ENCODE data around the gene TULP1. TPM values are rescaled to one million over a fixed set of nuclear protein-coding genes. Genes with fewer than 3 reads are reported as not detected.

TULP1 gene
- total and polyA plus RNA-seq, 2 of the 8 experiments (the other 6 are each of a cell fraction or from before 2014, with no cell fraction given), result 3.2 to 6.8 TPM

DNA sequence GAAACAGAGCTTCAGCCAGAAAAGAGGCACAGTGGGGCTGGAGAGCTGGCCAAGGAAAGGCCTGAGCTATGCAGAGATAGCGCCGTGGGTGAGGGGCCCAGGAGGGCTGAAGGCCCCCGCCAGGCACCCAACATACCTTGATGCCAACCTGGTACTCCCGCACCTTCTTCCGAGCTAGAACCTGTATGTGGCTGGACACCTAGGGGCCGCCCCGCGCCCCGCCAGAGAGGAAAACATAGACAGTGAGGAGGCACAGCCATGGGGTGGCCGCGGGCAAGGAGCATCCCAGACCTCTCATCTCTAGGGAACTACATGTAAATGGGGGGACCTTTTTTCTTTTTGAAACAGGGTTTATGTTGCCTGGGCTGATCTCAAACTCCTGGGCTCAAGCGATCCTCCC lies 32.5 kb downstream of the TULP1 start:
- no peak overlapping the region for H3K4me3 ChIP-seq (ENCODE audit: extremely low read depth in 1 of 4, insufficient read depth in 2 of 4, low read depth in 3 of 4, low read length in 4 of 4)
- no peaks in the 10 kb centered on the region; a peak in 1 of 7 replicates for H3K27me3 ChIP-seq (replicated peaks in 1 of 4; ENCODE audit: control insufficient read depth in 3 of 4, extremely low read depth in 1 of 4, insufficient read depth in 3 of 4, low read length in 3 of 4)
- H3K4ac ChIP-seq (replicated peaks; ENCODE audit: insufficient read length, low read depth, low read length), result no peak overlapping the region
- H3K4me2 ChIP-seq (ENCODE audit: insufficient read depth in 1 of 2, low read depth in 2 of 2, low read length in 2 of 2), result no peak overlapping the region
- DNase-seq (ENCODE audit: low read depth in 1 of 2, low spot score in 2 of 2), result no peak
- POLR2A ChIA-PET (ENCODE audit: partially characterized antibody), result interaction anchor here (30.9 to 37.6 kb wide), 2 partner anchors 3 to 13 kb away, joined by 1319 read pairs; partner anchors contain the start of genes RPL10A and TEAD3
- H4K8ac ChIP-seq (ENCODE audit: extremely low read depth, insufficient read depth, low read length), result no peak overlapping the region
- CTCF ChIA-PET (ENCODE audit: partially characterized antibody), result interaction anchor here (0.6 to 4.7 kb wide), 10 partner anchors 9 to 186 kb away, joined by 3 to 28 read pairs (median 4); partner anchors contain the start of genes RPL10A and TEAD3
- no peak overlapping the region for H3K9ac ChIP-seq (replicated peaks in 1 of 4; ENCODE audit: extremely low read depth in 1 of 4, low read depth in 3 of 4, low read length in 3 of 4)
- H4K20me1 ChIP-seq (replicated peaks in 1 of 2; ENCODE audit: control insufficient read depth in 1 of 2, insufficient read depth in 2 of 2, low read length in 2 of 2), result peaks cover 0 to 5% of the 10 kb centered on the region in 2 experiments
- WGBS, 2 experiments (ENCODE audit: extremely low coverage in 1 of 2, insufficient coverage in 1 of 2, insufficient read length in 1 of 2, insufficient replicate concordance in 2 of 2, low coverage in 1 of 2, low lambda C conversion rate in 2 of 2, missing lambda C conversion rate in 1 of 2), result 97% methylated on average over 12 of the region's 12 CpGs; no CpG with 5 or more reads in 1 of the 2 experiments
- H3K23me2 ChIP-seq (ENCODE audit: low read depth, low read length), result no peaks in the 10 kb centered on the region
- no peak overlapping the region for H3K23ac ChIP-seq (ENCODE audit: insufficient read length)
- H4K91ac ChIP-seq (replicated peaks; ENCODE audit: insufficient read length, low read length), result no peak overlapping the region
- no peak overlapping the region for H2BK20ac ChIP-seq (ENCODE audit: low read length)
- peaks cover 5 to 10% (median 8%) of the 10 kb centered on the region in 4 experiments for H3K4me1 ChIP-seq (replicated peaks in 1 of 4; ENCODE audit: control insufficient read depth in 3 of 4, insufficient read depth in 4 of 4, low read length in 3 of 4)
- no peak overlapping the region for H4K5ac ChIP-seq (ENCODE audit: insufficient read length, low read depth, low read length)
- peaks cover 4% of the 10 kb centered on the region; the same call in 1 of the 2 replicates for H3K79me1 ChIP-seq (ENCODE audit: low read depth, low read length)
- H3K27ac ChIP-seq (ENCODE audit: low read depth, low read length), result no peak overlapping the region
- no peak overlapping the region for H2BK120ac ChIP-seq (replicated peaks; ENCODE audit: low read depth, low read length)
- H3K14ac ChIP-seq (ENCODE audit: insufficient read length), result no peak overlapping the region
- H2BK15ac ChIP-seq (ENCODE audit: low read length), result no peak overlapping the region
- H3K36me3 ChIP-seq (ENCODE audit: control insufficient read depth in 2 of 4, insufficient read depth in 4 of 4, low read length in 3 of 4), result peaks cover 0 to 23% (median 4%) of the 10 kb centered on the region in 4 experiments; a peak in 2 of 8 replicates
- no peaks in the 10 kb centered on the region for H3K9me3 ChIP-seq (ENCODE audit: insufficient read depth in 2 of 2, low read depth in 1 of 2, low read length in 1 of 2)
- no peak overlapping the region; the same call in 1 of the 2 replicates for H2BK5ac ChIP-seq (ENCODE audit: low read depth, low read length)
- FAIRE-seq, result no peak
- H3K79me2 ChIP-seq (ENCODE audit: control insufficient read depth in 1 of 2, insufficient read depth in 2 of 2, low read length in 2 of 2), result no peaks in the 10 kb centered on the region; a peak in 1 of 4 replicates
- H3K56ac ChIP-seq (replicated peaks; ENCODE audit: insufficient read length, low read depth, low read length), result no peak overlapping the region
- no peak overlapping the region for H2AK5ac ChIP-seq (ENCODE audit: low read depth, low read length)
- H2AFZ ChIP-seq (ENCODE audit: low read length), result no peak overlapping the region
- H3K18ac ChIP-seq (ENCODE audit: extremely low read depth, low read length), result no peak overlapping the region
- no peak overlapping the region for H2BK12ac ChIP-seq (ENCODE audit: low read depth, low read length)
- TF ChIP-seq KDM1A (IDR thresholded peaks at IDR 0.05; ENCODE audit: borderline replicate concordance, low read length) (no peak), BCL11A (IDR thresholded peaks at IDR 0.05; ENCODE audit: low read depth in 2 of 2, low read length in 2 of 2) (no peak), ASH2L (IDR thresholded peaks at IDR 0.05; ENCODE audit: low read length) (no peak), GTF2F1 (IDR thresholded peaks at IDR 0.05; ENCODE audit: borderline replicate concordance, low read depth, low read length) (no peak), TAF7 (optimal IDR thresholded peaks at IDR 0.05; ENCODE audit: borderline replicate concordance, low read depth, low read length) (no peak), EP300 (IDR thresholded peaks at IDR 0.05; ENCODE audit: borderline replicate concordance in 1 of 2, low read depth in 2 of 2, low read length in 2 of 2) (no peak), CHD1 (IDR thresholded peaks at IDR 0.05; ENCODE audit: low read depth, low read length) (no peak), RAD21 (IDR thresholded peaks at IDR 0.05 in 1 of 2, conservative IDR thresholded peaks at IDR 0.05 in 1 of 2; ENCODE audit: low read depth in 2 of 2, low read length in 2 of 2) (no peak), POU5F1 (IDR thresholded peaks at IDR 0.05; ENCODE audit: low read depth, low read length) (no peak)
